Right atrium auricular region (tissue), 2 donors: ENCODE data around the gene SLC2A9. TPM values are rescaled to one million over a fixed set of nuclear protein-coding genes. Genes with fewer than 3 reads are reported as not detected.

ENCODE experiments used
- DNase-seq: peaks from one replicate; pipeline ENCODE4 v3.0.0-alpha.2; 2019; ENCODE audit warnings: low spot score
- H3K27ac ChIP-seq, 2 donors: fragments of 200-600 bp; sonication (generic); 1 replicate in 1 of 2; 2 replicates in 1 of 2; pipeline ENCODE4 v1.5.1; 2016 to 2019
- H3K27me3 ChIP-seq, 2 donors: fragments of 200-600 bp; sonication (generic); one replicate each; pipeline versions ENCODE4 v1.5.1 to v1.6.0; 2017 to 2019
- H3K36me3 ChIP-seq: fragments of 200-600 bp; sonication (generic); one replicate; pipeline ENCODE4 v1.5.1; 2016
- H3K4me1 ChIP-seq, 2 donors: fragments of 200-600 bp; sonication (generic); one replicate each; pipeline versions ENCODE4 v1.5.1 to v1.6.0; 2017 to 2019
- H3K4me3 ChIP-seq, 2 donors: fragments of 200-600 bp; sonication (generic); 1 replicate in 1 of 2; 2 replicates in 1 of 2; pipeline ENCODE4 v1.5.1; 2017 to 2019; ENCODE audit warnings: mild to moderate bottlenecking in 1 of 2, moderate library complexity in 1 of 2
- H3K9me3 ChIP-seq, 2 donors: fragments of 200-600 bp; sonication (generic); one replicate each; pipeline ENCODE4 v1.5.1; 2019
- CTCF ChIP-seq, 2 donors: fragments of 200-600 bp; sonication (generic); IDR thresholded peaks; one replicate each; pipeline ENCODE4 v1.5.1; 2019; ENCODE audit warnings: antibody characterized with exemption in 2 of 2
- total RNA-seq, 2 donors: library from RNA; depleted of rRNA; stranded (reverse); fragments of >200 nt; gene quantifications; one replicate each; pipeline ENCODE4 v1.1.0, GENCODE V29; 2016

The SLC2A9 gene
- total RNA-seq, 2 donors from 2014 or later = 3.5 to 5.8 TPM

GRCh38 chr4:10001757-10002156 lies 19.5 kb downstream of the SLC2A9 start:
- Histone ChIP-seq H3K36me3 (no peaks in the 10 kb centered on the region), H3K9me3 (no peaks in the 10 kb centered on the region), H3K27ac (no peak overlapping the region), H3K27me3 (no peaks in the 10 kb centered on the region), H3K4me3 (no peak overlapping the region), H3K4me1 (peaks cover 0 to 16% of the 10 kb centered on the region in 2 donors)
- DNase-seq = no peak
- TF ChIP-seq CTCF (IDR thresholded peaks at IDR 0.05) = no peak

GRCh38 chr4:9999956-10000561 lies 21.2 kb downstream of the SLC2A9 start:
- no peak for TF ChIP-seq CTCF (IDR thresholded peaks at IDR 0.05)
- Histone ChIP-seq H3K27me3 (no peaks in the 10 kb centered on the region), H3K9me3 (no peaks in the 10 kb centered on the region), H3K27ac (no peak overlapping the region), H3K36me3 (no peaks in the 10 kb centered on the region), H3K4me1 (no peaks in the 10 kb centered on the region), H3K4me3 (no peak overlapping the region)
- no peak for DNase-seq

- DNase-seq = no peak
- Histone ChIP-seq H3K4me3 (no peak overlapping the region), H3K4me1 (no peaks in the 10 kb centered on the region), H3K27me3 (no peaks in the 10 kb centered on the region), H3K36me3 (no peaks in the 10 kb centered on the region), H3K27ac (no peak overlapping the region), H3K9me3 (no peaks in the 10 kb centered on the region)
- TF ChIP-seq CTCF (IDR thresholded peaks at IDR 0.05) = no peak
These were observed 23.4 kb downstream of the SLC2A9 start for GRCh38 chr4:9997886-9998285.

GRCh38 chr4:9996319-9997110 lies 24.8 kb downstream of the SLC2A9 start:
- TF ChIP-seq CTCF (IDR thresholded peaks at IDR 0.05) = no peak
- Histone ChIP-seq H3K4me1 (peaks cover 0 to 6% of the 10 kb centered on the region in 2 donors), H3K9me3 (no peaks in the 10 kb centered on the region), H3K4me3 (no peak overlapping the region), H3K36me3 (no peaks in the 10 kb centered on the region), H3K27me3 (no peaks in the 10 kb centered on the region), H3K27ac (no peak overlapping the region)
- peak; percentile 58 for DNase-seq

GRCh38 chr4:9994246-9994847 lies 26.9 kb downstream of the SLC2A9 start:
- peaks cover 0 to 14% of the 10 kb centered on the region in 2 donors for H3K4me1 ChIP-seq
- H3K27me3 ChIP-seq = no peaks in the 10 kb centered on the region
- no peak overlapping the region for H3K4me3 ChIP-seq
- no peak overlapping the region for H3K27ac ChIP-seq
- no peaks in the 10 kb centered on the region for H3K9me3 ChIP-seq
- no peak for DNase-seq
- H3K36me3 ChIP-seq = no peaks in the 10 kb centered on the region
- no peak for TF ChIP-seq CTCF (IDR thresholded peaks at IDR 0.05)
